WTC11 (cell line): ENCODE measurements around the gene LTB. TPM values are rescaled to one million over a fixed set of nuclear protein-coding genes. Genes with fewer than 3 reads are reported as not detected.

ENCODE experiments used
- ATAC-seq: fragments of 200-7000 bp; cut with Tn5 transposase; 2 replicates; pipeline ENCODE4 v1.10.0; 2021; ENCODE audit warnings: mild to moderate bottlenecking, moderate library complexity
- CTCF ChIA-PET: fragments of 300-600 bp; sonication (Branson Sonifier 250); formaldehyde crosslinking; loops from one replicate; lab custom pipeline; 2021; ENCODE audit warnings: antibody characterized with exemption; lab: Charles Lee
- POLR2A ChIA-PET: fragments of 350-600 bp; sonication (Branson Sonifier 250); formaldehyde crosslinking; loops from one replicate; lab custom pipeline; 2021; ENCODE audit warnings: antibody characterized with exemption; lab: Charles Lee
- DNase-seq: peaks from one replicate; pipeline ENCODE4 v3.0.0; 2021; ENCODE audit warnings: low spot score
- H3K27ac Mint-ChIP-seq: 2 replicates; pipeline ENCODE4 v1.8.0; 2021; ENCODE audit warnings: mixed read lengths
- H3K27me3 Mint-ChIP-seq: 2 replicates; pipeline ENCODE4 v1.8.0; 2021; ENCODE audit warnings: low read depth, mild to moderate bottlenecking, moderate library complexity, mixed read lengths
- H3K36me3 Mint-ChIP-seq: 2 replicates; pipeline ENCODE4 v1.8.0; 2021; ENCODE audit warnings: mixed read lengths
- H3K4me1 Mint-ChIP-seq: 2 replicates; pipeline ENCODE4 v1.8.0; 2022; ENCODE audit warnings: mixed read lengths
- H3K4me3 Mint-ChIP-seq: 2 replicates; pipeline ENCODE4 v1.8.0; 2021; ENCODE audit warnings: mild to moderate bottlenecking, moderate library complexity, mixed read lengths
- H3K9me3 Mint-ChIP-seq: 2 replicates; pipeline ENCODE4 v1.8.0; 2021; ENCODE audit warnings: mixed read lengths
- CTCF ChIP-seq: fragments of 200-600 bp; IDR thresholded peaks from 2 replicates; pipeline ENCODE4 v1.8.0; 2022; ENCODE audit warnings: antibody characterized with exemption
- NR1H2 ChIP-seq: sonication (generic); formaldehyde crosslinking; IDR thresholded peaks from 2 replicates; pipeline ENCODE4 v1.9.0; 2021; ENCODE audit warnings: mild to moderate bottlenecking, moderate library complexity, missing genetic modification reagents
- RORB ChIP-seq: fragments of 250-450 bp; sonication (Bioruptor Pico); IDR thresholded peaks from 2 replicates; pipeline ENCODE4 v1.9.0; 2021; ENCODE audit warnings: mild to moderate bottlenecking
- SMAD3 ChIP-seq: sonication (generic); formaldehyde crosslinking; IDR thresholded peaks from 2 replicates; pipeline ENCODE4 v1.8.0; 2022; ENCODE audit warnings: missing genetic modification reagents, mild to moderate bottlenecking, borderline replicate concordance
- SMAD4 ChIP-seq: sonication (generic); formaldehyde crosslinking; IDR thresholded peaks from 2 replicates; pipeline ENCODE4 v1.8.0; 2022; ENCODE audit warnings: mild to moderate bottlenecking, missing genetic modification reagents
- SP1 ChIP-seq: sonication (generic); formaldehyde crosslinking; conservative IDR thresholded peaks from 2 replicates; pipeline ENCODE4 v1.8.1; 2022; ENCODE audit warnings: missing genetic modification reagents
- ZBTB43 ChIP-seq: sonication (generic); formaldehyde crosslinking; IDR thresholded peaks from 2 replicates; pipeline ENCODE4 v1.8.1; 2023; ENCODE audit warnings: mild to moderate bottlenecking, missing genetic modification reagents
- ZNF138 ChIP-seq: sonication (generic); formaldehyde crosslinking; conservative IDR thresholded peaks from 2 replicates; pipeline ENCODE4 v1.8.1; 2022; ENCODE audit warnings: mild to moderate bottlenecking, moderate library complexity, missing genetic modification reagents
- ZNF232 ChIP-seq: sonication (generic); formaldehyde crosslinking; IDR thresholded peaks from 2 replicates; pipeline ENCODE4 v1.8.0; 2022; ENCODE audit warnings: mild to moderate bottlenecking, missing genetic modification reagents
- ZNF263 ChIP-seq: sonication (generic); formaldehyde crosslinking; IDR thresholded peaks from 2 replicates; pipeline ENCODE4 v1.8.1; 2022; ENCODE audit warnings: low read depth, mild to moderate bottlenecking, moderate library complexity, missing genetic modification reagents
- ZNF671 ChIP-seq: fragments of 250-450 bp; sonication (Bioruptor Pico); IDR thresholded peaks from 2 replicates; pipeline ENCODE4 v1.8.0; 2021; ENCODE audit warnings: mild to moderate bottlenecking
- ZSCAN18 ChIP-seq: fragments of 250-450 bp; sonication (Bioruptor Pico); IDR thresholded peaks from 2 replicates; pipeline ENCODE4 v2.1.2; 2022; ENCODE audit warnings: mild to moderate bottlenecking, moderate library complexity
- total RNA-seq: library from RNA; stranded (reverse); gene quantifications from 3 replicates; pipeline ENCODE4 v1.2.3, GENCODE V29; 2021
- TF ChIP-seq, protein P1 (sequence below): sonication (generic); formaldehyde crosslinking; IDR thresholded peaks from 2 replicates; pipeline ENCODE4 v1.8.1; 2022; ENCODE audit warnings: mild to moderate bottlenecking, missing genetic modification reagents, moderate library complexity, borderline replicate concordance
- TF ChIP-seq, protein P2 (sequence below): sonication (generic); formaldehyde crosslinking; IDR thresholded peaks from 2 replicates; pipeline ENCODE4 v1.8.1; 2023; ENCODE audit warnings: mild to moderate bottlenecking, missing genetic modification reagents
- TF ChIP-seq, protein P3 (sequence below): sonication (generic); formaldehyde crosslinking; IDR thresholded peaks from 2 replicates; pipeline ENCODE4 v1.8.0; 2022; ENCODE audit warnings: mild to moderate bottlenecking, missing genetic modification reagents
- TF ChIP-seq, protein P4 (sequence below): sonication (generic); formaldehyde crosslinking; conservative IDR thresholded peaks from 2 replicates; pipeline ENCODE4 v1.8.1; 2022; ENCODE audit warnings: mild to moderate bottlenecking, missing genetic modification reagents

The LTB gene
- total RNA-seq, 1 experiment from 2014 or later, result 1.3 TPM

DNA sequence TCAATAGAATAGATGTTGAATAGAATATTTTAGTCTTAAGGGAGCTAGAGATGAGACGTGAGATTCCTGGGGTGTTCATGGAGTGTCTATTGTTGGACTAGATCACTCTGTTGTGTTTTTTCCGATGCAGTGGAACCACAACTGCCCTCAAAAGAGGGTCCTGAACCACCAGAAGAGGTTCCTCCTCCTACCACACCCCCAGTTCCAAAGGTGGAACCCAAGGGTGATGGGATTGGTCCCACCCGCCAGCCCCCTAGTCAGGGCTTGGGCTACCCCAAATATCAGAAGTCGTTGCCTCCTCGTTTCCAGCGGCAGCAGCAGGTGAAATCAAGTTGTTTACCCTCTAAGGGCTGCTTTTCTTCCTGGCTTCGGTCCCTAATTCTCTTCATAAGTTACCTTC, 46.8 kb upstream of the LTB start:
- no peak for TF ChIP-seq ZNF263 (CRISPR knock-in tag)
- TF ChIP-seq NR1H2 (CRISPR knock-in tag), result no peak
- TF ChIP-seq, protein P1, sequence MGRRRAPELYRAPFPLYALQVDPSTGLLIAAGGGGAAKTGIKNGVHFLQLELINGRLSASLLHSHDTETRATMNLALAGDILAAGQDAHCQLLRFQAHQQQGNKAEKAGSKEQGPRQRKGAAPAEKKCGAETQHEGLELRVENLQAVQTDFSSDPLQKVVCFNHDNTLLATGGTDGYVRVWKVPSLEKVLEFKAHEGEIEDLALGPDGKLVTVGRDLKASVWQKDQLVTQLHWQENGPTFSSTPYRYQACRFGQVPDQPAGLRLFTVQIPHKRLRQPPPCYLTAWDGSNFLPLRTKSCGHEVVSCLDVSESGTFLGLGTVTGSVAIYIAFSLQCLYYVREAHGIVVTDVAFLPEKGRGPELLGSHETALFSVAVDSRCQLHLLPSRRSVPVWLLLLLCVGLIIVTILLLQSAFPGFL (CRISPR knock-in tag), result no peak
- H3K4me1 Mint-ChIP-seq, result no peaks in the 10 kb centered on the region
- DNase-seq (no peak), ATAC-seq (no peak)
- ChIA-PET POLR2A (interaction anchor here (1.0 to 1.1 kb wide), 2 partner anchors 9 to 23 kb away, joined by 3 to 4 read pairs; no protein-coding TSS in a partner anchor), CTCF (no interaction called here)
- no peaks in the 10 kb centered on the region for H3K9me3 Mint-ChIP-seq
- H3K27me3 Mint-ChIP-seq, result no peaks in the 10 kb centered on the region; the same call in 1 of the 2 replicates
- peaks cover 91% of the 10 kb centered on the region for H3K36me3 Mint-ChIP-seq
- no peak overlapping the region for H3K27ac Mint-ChIP-seq
- H3K4me3 Mint-ChIP-seq, result no peak overlapping the region

DNA sequence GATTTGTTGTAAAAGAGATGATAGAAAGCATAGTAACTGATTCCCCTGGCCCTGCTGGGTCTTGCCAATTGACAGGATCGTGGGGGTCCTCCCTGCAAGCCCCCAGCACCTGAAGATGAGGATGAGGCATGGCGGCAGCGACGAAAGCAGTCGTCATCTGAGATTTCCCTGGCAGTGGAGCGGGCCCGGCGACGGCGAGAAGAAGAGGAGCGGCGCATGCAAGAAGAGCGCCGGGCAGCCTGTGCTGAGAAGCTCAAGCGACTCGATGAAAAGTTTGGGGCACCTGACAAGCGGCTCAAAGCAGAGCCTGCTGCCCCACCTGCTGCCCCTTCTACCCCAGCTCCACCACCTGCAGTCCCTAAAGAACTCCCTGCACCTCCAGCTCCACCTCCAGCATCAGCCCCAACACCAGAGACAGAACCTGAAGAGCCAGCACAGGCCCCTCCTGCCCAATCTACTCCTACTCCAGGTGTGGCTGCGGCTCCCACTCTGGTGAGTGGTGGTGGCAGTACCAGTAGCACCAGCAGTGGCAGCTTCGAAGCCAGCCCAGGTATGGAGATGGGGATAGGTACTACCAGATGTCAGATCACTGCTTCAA, 45.6 kb upstream of the LTB start:
- Mint-ChIP-seq H3K9me3 (no peaks in the 10 kb centered on the region), H3K27ac (no peak overlapping the region), H3K4me3 (no peak overlapping the region), H3K4me1 (peaks cover 1% of the 10 kb centered on the region)
- DNase-seq, result no peak
- TF ChIP-seq CTCF, result no peak
- TF ChIP-seq, all 79 proteins: peak for 0
- ATAC-seq, result no peak
- ChIA-PET POLR2A (interaction anchor here (0.5 to 0.6 kb wide), 2 partner anchors 11 to 81 kb away, joined by 3 read pairs; partner anchors contain the start of gene ATP6V1G2), CTCF (no interaction called here)
- peaks cover 93% of the 10 kb centered on the region for H3K36me3 Mint-ChIP-seq
- no peaks in the 10 kb centered on the region; the same call in 1 of the 2 replicates for H3K27me3 Mint-ChIP-seq

- CTCF ChIA-PET, result no interaction called here
- Mint-ChIP-seq H3K36me3 (peaks cover 93% of the 10 kb centered on the region), H3K27me3 (no peaks in the 10 kb centered on the region; the same call in 1 of the 2 replicates), H3K9me3 (no peaks in the 10 kb centered on the region), H3K27ac (no peak overlapping the region), H3K4me1 (peaks cover 10% of the 10 kb centered on the region), H3K4me3 (no peak overlapping the region)
- POLR2A ChIA-PET, result interaction anchor here (0.7 kb wide), 2 partner anchors 9 to 30 kb away, joined by 3 read pairs; no protein-coding TSS in a partner anchor
- DNase-seq, result no peak
- no peak for ATAC-seq
- TF ChIP-seq ZNF232 (CRISPR knock-in tag) (no peak), ZNF671 (no peak)
- TF ChIP-seq, protein P2, sequence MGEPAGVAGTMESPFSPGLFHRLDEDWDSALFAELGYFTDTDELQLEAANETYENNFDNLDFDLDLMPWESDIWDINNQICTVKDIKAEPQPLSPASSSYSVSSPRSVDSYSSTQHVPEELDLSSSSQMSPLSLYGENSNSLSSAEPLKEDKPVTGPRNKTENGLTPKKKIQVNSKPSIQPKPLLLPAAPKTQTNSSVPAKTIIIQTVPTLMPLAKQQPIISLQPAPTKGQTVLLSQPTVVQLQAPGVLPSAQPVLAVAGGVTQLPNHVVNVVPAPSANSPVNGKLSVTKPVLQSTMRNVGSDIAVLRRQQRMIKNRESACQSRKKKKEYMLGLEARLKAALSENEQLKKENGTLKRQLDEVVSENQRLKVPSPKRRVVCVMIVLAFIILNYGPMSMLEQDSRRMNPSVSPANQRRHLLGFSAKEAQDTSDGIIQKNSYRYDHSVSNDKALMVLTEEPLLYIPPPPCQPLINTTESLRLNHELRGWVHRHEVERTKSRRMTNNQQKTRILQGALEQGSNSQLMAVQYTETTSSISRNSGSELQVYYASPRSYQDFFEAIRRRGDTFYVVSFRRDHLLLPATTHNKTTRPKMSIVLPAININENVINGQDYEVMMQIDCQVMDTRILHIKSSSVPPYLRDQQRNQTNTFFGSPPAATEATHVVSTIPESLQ (CRISPR knock-in tag), result no peak
Observed at GRCh38 chr6:31626952-31627351, 44.7 kb upstream of the LTB start.

GRCh38 chr6:31624070-31624469, 41.8 kb upstream of the LTB start:
- no peak for DNase-seq
- peak overlapping the region; percentile 91; the same call in 1 of the 2 replicates for H3K27ac Mint-ChIP-seq
- no peaks in the 10 kb centered on the region; the same call in 1 of the 2 replicates for H3K27me3 Mint-ChIP-seq
- H3K36me3 Mint-ChIP-seq, result peaks cover 77% of the 10 kb centered on the region
- H3K4me3 Mint-ChIP-seq, result no peak overlapping the region
- CTCF ChIA-PET, result no interaction called here
- no peak for ATAC-seq
- peaks cover 13% of the 10 kb centered on the region for H3K4me1 Mint-ChIP-seq
- POLR2A ChIA-PET, result no interaction called here
- H3K9me3 Mint-ChIP-seq, result no peaks in the 10 kb centered on the region
- TF ChIP-seq, protein P3, sequence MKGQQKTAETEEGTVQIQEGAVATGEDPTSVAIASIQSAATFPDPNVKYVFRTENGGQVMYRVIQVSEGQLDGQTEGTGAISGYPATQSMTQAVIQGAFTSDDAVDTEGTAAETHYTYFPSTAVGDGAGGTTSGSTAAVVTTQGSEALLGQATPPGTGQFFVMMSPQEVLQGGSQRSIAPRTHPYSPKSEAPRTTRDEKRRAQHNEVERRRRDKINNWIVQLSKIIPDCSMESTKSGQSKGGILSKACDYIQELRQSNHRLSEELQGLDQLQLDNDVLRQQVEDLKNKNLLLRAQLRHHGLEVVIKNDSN, result no peak
- TF ChIP-seq ZBTB43 (CRISPR knock-in tag) (no peak), RORB (CRISPR knock-in tag) (no peak), ZNF138 (CRISPR knock-in tag) (no peak), ZSCAN18 (CRISPR knock-in tag) (no peak), SMAD3 (CRISPR knock-in tag) (no peak), SP1 (CRISPR knock-in tag) (no peak), SMAD4 (CRISPR knock-in tag) (no peak)
- TF ChIP-seq, protein P4, sequence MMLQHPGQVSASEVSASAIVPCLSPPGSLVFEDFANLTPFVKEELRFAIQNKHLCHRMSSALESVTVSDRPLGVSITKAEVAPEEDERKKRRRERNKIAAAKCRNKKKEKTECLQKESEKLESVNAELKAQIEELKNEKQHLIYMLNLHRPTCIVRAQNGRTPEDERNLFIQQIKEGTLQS (CRISPR knock-in tag), result no peak
